Stimulated activated CD8-positive, alpha-beta memory T cell treated with anti-CD3 and anti-CD28 coated beads, Interleukin-15, amount 100 ng/mL, for 48 hours (primary cell): Measurements from ENCODE around the gene TMEM184B.
"Not testable (repeated sequence)": the region's sequence is repeated elsewhere in the genome, so short reads cannot be mapped to it uniquely, and the experiment has no call there.

Source experiments
- DNase-seq, 2 donors: peaks; one replicate each; pipeline ENCODE4 v3.0.0-alpha.2; 2020; ENCODE audit warnings: low read depth in 2 of 2

The TMEM184B gene

GRCh38 chr22:38249803-38250642 lies 22.8 kb downstream of the TMEM184B start:
- no peak for DNase-seq

- no peak for DNase-seq
Observed at GRCh38 chr22:38249301-38249700, 23.5 kb downstream of the TMEM184B start.

GRCh38 chr22:38248280-38248679 lies 24.5 kb downstream of the TMEM184B start:
- DNase-seq: no peak

- DNase-seq: no peak
Observed at GRCh38 chr22:38247713-38248112, 25.1 kb downstream of the TMEM184B start.

GRCh38 chr22:38246692-38247091 lies 26.1 kb downstream of the TMEM184B start:
- no peak for DNase-seq

- no peak for DNase-seq
Observed at GRCh38 chr22:38246046-38246658, 26.7 kb downstream of the TMEM184B start.

GRCh38 chr22:38244106-38244505 lies 28.7 kb downstream of the TMEM184B start:
- no peak for DNase-seq

- no peak for DNase-seq
Observed at GRCh38 chr22:38243007-38243765, 29.6 kb downstream of the TMEM184B start.

GRCh38 chr22:38240734-38241252 lies 32.0 kb downstream of the TMEM184B start:
- DNase-seq: no peak

GRCh38 chr22:38239101-38239761 lies 33.6 kb downstream of the TMEM184B start:
- no peak for DNase-seq

- no peak for DNase-seq
Observed at GRCh38 chr22:38238519-38239071, 34.2 kb downstream of the TMEM184B start.

- DNase-seq: no peak
Observed at GRCh38 chr22:38236786-38237185, 36.0 kb downstream of the TMEM184B start.

GRCh38 chr22:38235240-38235850 lies 37.5 kb downstream of the TMEM184B start:
- DNase-seq: no peak

GRCh38 chr22:38233856-38234255 lies 39.0 kb downstream of the TMEM184B start:
- not testable (repeated sequence) for DNase-seq

GRCh38 chr22:38233427-38233826 lies 39.4 kb downstream of the TMEM184B start:
- no peak for DNase-seq

- no peak for DNase-seq
Observed at GRCh38 chr22:38232196-38232595, 40.6 kb downstream of the TMEM184B start.

- DNase-seq: no peak
Observed at GRCh38 chr22:38230916-38231315, 41.9 kb downstream of the TMEM184B start.

- DNase-seq: no peak
Observed at GRCh38 chr22:38230108-38230825, 42.5 kb downstream of the TMEM184B start.

GRCh38 chr22:38228873-38229740 lies 43.7 kb downstream of the TMEM184B start:
- no peak for DNase-seq
